Stimulated activated naive CD8-positive, alpha-beta T cell treated with anti-CD3 and anti-CD28 coated beads, Interleukin-15, Interleukin-2, amounts not matched to agents 100 U/mL and 50 U/mL, for 24 hours (primary cell): ENCODE measurements around the gene GPATCH1.
"Not testable (repeated sequence)": the region's sequence is repeated elsewhere in the genome, so short reads cannot be mapped to it uniquely, and the experiment has no call there.

Source experiments
- ATAC-seq: fragments of 150-1000 bp; cut with Tn5 transposase; one replicate; pipeline ENCODE4 v1.10.0; 2021
- DNase-seq: peaks from one replicate; pipeline ENCODE4 v3.0.0; 2021

The GPATCH1 gene

DNA sequence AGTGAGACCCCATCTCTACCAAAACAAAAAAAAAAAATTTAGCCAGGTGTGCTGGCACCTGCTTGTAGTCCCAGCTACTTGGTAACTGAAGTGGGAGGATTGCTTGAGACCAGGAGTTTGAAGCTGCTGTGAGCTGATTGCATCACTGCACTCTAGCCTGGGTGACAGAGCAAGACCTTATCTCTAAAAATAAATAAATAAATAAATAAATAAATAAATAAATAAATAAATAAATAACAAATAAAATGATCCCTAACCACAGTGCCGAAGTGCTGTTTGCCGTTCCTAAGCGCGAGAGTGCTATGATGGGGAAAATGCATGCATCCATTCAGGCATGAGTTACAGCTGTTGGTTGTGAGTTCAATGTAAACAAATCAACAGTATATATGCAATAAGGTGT is 78.2 kb downstream of the GPATCH1 start:
- ATAC-seq (no peak), DNase-seq (no peak)

DNA sequence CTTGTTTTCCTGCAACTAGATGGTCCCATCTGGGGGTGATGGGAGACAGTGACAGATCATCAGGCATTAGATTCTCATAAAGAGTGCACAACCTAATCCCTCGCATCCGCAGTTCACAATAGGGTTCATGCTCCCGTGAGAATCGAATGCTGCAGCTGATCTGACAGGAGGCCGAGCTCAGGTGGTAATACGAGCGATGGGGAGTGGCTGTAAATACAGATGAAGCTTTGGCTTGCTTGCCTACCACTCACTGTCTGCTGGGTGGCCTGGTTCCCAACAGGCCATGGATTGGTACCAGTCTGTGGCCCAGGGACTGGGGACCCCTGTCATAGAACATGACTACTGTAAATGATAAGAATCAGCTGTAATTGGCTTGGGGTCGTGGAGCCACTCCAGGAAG is 78.9 kb downstream of the GPATCH1 start:
- no peak for ATAC-seq

DNA sequence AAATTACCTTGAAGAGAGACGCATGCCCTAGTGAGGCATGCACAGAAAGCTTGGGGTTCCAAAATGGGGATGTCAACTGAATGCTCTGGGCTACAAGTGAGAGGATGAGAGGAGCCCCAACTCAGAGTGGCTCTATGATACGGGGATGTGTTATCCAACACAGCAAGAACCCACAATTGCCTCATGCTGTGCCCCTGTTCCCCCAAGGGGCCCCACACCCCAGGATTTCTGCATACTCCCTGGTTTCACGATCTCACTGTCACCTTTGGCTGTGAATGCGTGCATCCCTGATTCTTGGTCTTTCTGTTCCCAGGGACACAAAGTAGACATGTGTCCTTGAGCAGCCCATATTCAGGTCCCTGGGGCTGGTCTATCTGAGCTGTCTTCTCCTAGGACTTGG is 80.2 kb downstream of the GPATCH1 start:
- ATAC-seq (no peak), DNase-seq (no peak)

More for the DNA sequence above, 78.9 kb downstream of the GPATCH1 start:
- DNase-seq: no peak

DNA sequence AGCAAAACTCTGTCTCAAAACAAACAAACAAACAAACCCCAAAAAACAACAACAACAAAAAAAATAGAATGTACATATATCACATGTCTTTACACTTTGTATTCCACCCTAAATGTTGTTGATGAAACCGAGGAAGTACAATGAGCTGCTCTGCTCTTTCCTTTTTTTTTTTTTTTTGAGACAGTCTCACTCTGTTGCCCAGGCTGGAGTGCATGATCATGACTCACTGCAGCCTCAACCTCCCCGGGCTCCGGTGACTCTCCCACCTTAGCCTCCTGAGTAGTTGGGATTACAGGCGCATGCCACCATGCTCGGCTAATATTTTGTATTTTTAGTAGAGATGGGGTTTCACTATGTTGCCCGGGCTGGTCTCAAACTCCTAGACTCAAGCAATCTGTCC is 82.5 kb downstream of the GPATCH1 start:
- ATAC-seq: no peak
- DNase-seq: no peak

DNA sequence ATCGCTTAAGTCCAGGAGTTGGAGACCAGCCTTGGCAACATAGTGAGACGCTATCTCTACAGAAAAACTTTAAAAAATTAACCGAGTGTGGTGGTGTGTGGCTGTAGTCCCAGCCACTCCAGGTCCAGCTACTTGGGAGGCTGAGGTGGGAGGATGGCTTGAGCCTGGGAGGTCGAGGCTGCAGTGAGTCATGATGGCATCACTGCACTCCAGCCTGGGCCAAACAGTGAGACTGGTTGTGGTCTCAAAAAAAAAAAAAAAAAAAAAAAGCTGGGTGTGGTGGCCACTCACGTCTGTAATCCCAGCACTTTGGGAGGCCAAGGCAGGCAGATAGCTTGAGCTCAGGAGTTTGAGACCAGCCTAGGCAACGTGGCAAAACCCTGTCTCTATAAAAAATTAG is 85.1 kb downstream of the GPATCH1 start:
- DNase-seq, ATAC-seq: not testable (repeated sequence)

DNA sequence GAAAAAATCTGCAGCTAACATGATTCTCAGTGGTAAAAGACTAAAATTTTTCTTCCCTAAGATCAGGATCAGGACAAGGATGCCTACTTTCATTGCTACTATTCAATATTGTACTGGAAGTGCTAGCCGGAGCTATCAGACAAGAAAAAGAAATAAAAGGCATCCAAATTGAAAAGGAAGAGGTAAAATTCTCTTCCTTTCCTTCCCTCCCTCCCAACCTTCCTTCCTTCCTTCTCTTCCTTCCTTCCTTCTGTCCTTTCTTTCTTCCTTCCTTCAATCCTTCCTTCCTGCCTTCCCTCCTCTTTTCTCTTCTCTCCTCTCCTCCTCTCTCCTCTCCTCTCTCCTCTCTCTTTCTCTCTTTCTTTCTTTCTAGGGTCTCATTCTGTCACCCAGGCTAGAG is 86.5 kb downstream of the GPATCH1 start:
- no peak for ATAC-seq
- DNase-seq: no peak

DNA sequence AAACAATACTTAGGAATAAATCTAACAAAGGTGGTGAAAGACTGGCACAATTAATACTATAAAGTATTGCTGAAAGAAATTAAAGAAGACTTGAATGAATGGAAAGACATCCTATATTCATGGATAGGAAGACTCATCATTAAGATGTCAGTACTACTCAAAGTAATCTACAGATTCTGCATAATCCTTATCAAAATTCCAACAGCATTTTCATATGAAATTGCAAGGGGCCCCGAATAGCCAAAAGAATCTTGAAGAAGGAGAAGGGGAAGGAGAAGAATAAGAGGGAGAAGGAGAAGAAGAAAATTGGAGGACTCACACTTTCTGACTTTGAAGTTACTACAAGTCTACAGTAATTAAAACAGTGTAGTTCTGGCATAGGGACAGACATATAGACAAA is 87.5 kb downstream of the GPATCH1 start:
- no peak for ATAC-seq
- DNase-seq: no peak

DNA sequence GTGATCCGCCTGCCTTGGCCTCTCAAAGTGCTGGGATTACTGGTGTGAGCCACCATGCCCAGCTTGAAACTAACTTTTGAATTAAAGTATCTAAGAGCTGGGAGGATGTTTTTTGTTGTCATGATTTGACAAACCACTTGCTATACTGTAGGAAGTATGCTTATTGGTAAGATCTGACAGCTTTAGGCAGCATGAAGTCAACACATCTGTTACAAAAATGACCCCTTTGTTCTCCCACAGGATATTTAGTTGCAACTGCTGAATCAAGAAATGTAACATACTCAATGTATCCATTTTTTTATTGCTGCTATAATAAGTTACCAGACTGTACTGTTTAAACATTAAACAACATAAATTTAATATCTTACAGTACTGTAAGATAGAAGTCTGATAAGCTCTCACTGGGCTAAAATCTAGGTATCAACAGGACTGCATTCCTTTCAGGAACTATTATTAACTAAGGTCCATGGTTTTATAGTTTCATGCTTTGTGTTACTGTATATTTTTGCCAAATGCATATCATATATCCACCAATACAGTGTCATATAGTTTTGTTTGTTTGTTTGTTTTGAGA is 90.3 kb downstream of the GPATCH1 start:
- DNase-seq: no peak
- no peak for ATAC-seq

DNA sequence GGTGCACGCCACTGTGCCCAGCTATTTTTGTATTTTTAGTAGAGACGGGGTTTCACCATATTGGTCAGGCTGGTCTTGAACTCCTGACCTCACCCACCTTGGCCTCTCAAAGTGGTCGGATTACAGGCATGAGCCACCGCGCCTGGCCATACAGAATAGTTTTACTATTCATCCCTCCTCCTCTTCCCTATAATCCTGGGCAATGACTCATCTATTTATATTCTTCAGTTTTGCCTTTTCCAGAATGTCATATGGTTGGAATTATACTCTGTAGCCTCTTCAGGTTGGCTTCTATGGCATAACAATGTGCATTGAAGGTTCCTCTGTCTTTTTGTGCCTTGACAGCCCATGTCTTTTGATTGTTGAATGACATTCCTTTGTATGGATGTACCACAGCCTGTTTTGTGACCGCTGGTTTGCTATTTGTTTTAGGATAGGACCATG is 91.0 kb downstream of the GPATCH1 start:
- no peak for DNase-seq
- ATAC-seq: no peak

DNA sequence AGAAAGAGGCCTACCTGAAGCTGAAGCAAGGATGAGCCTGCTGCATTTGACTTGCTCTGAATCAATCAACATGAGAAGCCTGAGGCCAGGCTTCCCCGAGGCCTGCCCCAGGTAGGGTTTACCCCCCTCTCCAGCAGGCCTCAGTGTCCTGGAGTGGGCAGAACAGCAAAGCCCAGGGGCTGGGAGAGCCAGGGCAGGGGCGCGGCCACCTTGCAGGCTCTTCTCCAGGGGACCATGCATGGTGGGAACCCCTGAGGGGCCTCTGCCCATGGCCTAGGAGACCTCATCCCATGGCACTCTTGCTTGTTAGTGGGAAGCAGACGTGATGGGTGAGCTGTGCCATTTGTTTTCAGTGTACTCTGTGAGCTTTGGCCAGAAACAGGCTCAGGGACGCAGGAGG is 93.2 kb downstream of the GPATCH1 start:
- DNase-seq: no peak
- no peak for ATAC-seq

DNA sequence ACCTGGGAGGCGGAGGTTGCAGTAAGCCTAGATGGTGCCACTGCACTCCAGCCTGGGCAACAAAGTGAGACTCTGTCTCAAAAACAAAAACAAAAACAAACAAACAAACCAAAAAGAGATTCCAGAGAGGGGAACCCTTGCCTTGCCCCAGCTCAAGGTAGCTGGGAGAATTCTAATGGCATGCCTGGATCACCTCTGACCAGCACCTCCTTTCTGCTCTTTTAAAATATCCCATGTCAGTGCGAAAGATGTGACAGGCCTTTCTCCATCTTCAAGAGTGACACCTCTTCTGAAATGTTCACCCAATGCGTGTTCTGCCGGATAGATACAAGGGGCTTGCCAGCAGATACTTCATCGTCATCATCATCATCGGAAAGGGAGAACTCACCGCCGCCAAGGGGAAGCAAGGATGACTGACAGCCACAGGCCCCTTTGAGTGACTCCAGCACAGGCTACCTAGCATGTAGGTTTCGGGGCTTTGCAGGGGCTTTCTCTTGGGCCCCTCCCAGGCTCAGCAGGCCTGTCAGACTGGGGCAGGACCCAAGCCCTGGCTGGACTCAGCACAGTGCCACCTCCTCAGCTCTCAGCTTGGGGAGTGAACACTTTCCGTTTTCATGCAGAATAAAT is 94.3 kb downstream of the GPATCH1 start:
- DNase-seq (no peak), ATAC-seq (no peak)

DNA sequence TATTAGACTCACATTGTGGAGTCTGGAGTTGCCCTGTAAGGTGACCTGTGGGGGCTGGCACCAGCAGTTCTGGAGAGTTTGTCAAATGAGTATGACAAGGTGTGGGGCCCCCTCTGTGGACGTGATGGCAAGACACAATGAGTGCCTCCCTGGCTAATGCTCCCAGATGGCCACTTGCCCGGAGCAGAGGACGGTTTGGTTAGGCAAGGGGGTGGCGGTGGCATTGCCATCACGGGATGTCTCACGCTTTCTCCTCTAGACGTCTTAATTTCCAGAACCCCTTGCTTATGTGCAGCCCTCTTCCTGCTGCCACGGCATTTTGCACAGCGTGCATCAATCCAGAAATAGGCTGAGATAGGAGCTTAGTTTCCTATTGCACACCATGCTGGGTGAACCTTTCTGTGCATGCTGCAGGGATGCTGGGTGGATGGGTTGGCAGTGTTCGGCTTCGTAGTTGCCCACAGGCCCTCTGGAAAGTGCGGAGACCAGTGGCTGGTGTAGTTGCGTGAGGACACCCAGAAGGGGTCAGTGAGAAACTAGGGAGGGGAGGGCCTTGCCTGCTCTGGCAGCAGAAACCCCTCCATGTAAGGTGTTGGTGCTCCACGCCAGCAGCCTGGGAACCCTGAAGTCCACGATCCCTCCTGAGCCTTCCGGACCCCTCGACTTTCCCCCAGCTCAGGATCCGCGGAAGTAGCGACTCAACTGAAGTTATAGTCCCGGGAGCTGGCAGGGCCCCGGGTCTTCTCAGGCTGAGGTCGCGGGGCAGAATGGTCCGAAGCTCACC is 95.1 kb downstream of the GPATCH1 start:
- ATAC-seq (no peak), DNase-seq (peak; percentile 15)

DNA sequence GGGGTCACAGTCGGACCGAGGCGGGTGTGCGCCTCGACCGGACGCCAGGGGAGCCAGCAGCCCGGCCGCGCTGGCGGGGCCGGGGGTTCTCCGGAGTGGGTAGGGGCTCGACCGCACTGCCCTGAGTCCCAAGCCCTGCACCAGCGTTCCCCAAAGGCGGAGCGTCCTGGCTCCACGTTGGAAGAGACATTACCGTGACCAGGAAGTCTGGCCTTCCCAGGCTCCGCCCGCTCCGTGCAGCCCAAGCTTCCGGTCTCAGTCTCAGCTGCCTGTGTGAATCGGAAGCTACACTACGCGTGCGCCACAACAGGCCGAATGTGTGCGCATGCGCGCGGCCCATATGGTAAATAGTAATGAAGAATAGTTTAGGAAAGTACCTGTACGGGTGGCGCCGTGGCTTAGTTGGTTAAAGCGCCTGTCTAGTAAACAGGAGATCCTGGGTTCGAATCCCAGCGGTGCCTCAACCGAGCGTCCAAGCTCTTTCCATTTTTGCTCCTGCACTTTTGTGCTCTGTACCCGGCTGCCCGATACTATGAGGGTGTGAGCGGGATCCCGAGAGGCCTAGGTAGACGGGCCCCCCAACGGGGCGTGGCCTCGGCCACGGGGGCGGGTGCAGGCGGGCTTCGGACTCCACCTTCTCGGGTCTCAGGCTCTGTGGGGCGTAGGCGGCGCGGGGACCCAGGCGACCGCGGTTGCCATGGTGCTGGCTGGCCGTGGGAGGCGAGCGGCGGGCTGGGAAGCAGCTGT is 95.9 kb downstream of the GPATCH1 start:
- DNase-seq (peak; percentile 98), ATAC-seq (peak; percentile 96)

DNA sequence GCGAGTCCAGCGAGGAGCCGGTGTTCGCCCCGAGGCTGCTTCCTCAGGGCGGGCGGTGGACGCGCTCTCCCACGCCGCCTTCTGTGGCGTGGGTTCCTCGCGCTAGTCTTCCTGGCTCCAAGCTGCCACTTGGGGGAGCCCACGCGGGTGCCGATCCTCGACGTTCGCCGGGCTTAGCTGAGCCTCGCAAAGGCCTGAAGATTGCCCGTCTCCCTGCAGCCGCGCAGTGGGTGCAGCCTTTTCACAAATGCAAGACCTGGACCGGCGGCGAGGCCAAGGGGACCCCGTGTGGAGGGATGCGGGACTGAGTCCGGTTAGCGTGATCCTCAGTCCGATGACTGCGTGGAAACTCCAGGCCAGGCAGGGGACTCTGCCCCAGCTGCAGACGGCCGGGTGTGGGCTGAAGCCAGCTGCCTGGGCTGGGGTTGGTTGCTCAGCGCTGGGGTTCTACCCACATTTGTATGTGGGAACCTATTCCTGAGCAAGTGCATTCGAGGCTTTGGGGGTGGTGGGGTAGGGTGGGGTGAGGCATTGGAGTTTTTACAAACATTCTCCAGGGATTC is 96.5 kb downstream of the GPATCH1 start:
- DNase-seq (peak; percentile 69), ATAC-seq (no peak)
